H1 (cell line): ENCODE measurements around the gene COL26A1. TPM values are rescaled to one million over a fixed set of nuclear protein-coding genes. Genes with fewer than 3 reads are reported as not detected.

Experiments used
- CTCF ChIA-PET: fragments of 300-600 bp; sonication (Branson Sonifier 250); formaldehyde crosslinking; loops from one replicate; lab custom pipeline; 2021; ENCODE audit not compliant: partially characterized antibody; lab: Charles Lee
- POLR2A ChIA-PET: fragments of 300-600 bp; sonication (Branson Sonifier 250); formaldehyde crosslinking; loops from one replicate; lab custom pipeline; 2021; ENCODE audit warnings: inconsistent platforms; ENCODE audit not compliant: partially characterized antibody; lab: Charles Lee
- DNase-seq, 2 experiments: peaks; one replicate each; pipeline versions ENCODE4 v3.0.0 to v3.0.0-alpha.2; 2010 to 2022; ENCODE audit warnings: low spot score in 2 of 2, low read depth in 1 of 2, mixed read lengths in 1 of 2
- FAIRE-seq: peaks from 2 replicates; lab custom pipeline; 2011; peaks lifted over from hg19 to GRCh38; lab: Jason Lieb, UNC
- H2AFZ ChIP-seq: 2 replicates; pipeline ENCODE4 v1.8.1; 2012; ENCODE audit warnings: low read length, inconsistent platforms
- H2AK5ac ChIP-seq: 2 replicates; pipeline ENCODE4 v1.6.1; 2013; ENCODE audit warnings: low read depth, low read length
- H2BK120ac ChIP-seq: replicated peaks from 2 replicates; pipeline ENCODE3; 2013; ENCODE audit warnings: low read depth, low read length, inconsistent platforms
- H2BK12ac ChIP-seq: 2 replicates; pipeline ENCODE4 v1.6.1; 2013; ENCODE audit warnings: low read depth, low read length
- H2BK15ac ChIP-seq: 2 replicates; pipeline ENCODE4 v1.6.1; 2013; ENCODE audit warnings: low read length
- H2BK20ac ChIP-seq: 2 replicates; pipeline ENCODE4 v1.6.1; 2013; ENCODE audit warnings: low read length
- H2BK5ac ChIP-seq: 2 replicates; pipeline ENCODE4 v1.6.1; 2013; ENCODE audit warnings: low read depth, low read length
- H3K14ac ChIP-seq: 2 replicates; pipeline ENCODE4 v1.6.1; 2013; ENCODE audit warnings: inconsistent platforms; ENCODE audit not compliant: insufficient read length
- H3K18ac ChIP-seq: 2 replicates; pipeline ENCODE4 v1.6.1; 2013; ENCODE audit warnings: low read length; ENCODE audit errors: extremely low read depth
- H3K23ac ChIP-seq: 2 replicates; pipeline ENCODE4 v1.6.1; 2013; ENCODE audit warnings: inconsistent platforms; ENCODE audit not compliant: insufficient read length
- H3K23me2 ChIP-seq: 2 replicates; pipeline ENCODE4 v1.6.1; 2013; ENCODE audit warnings: low read depth, low read length
- H3K27ac ChIP-seq: 2 replicates; pipeline ENCODE4 v1.6.1; 2011; ENCODE audit warnings: low read depth, low read length, inconsistent platforms
- H3K27me3 ChIP-seq, 4 experiments: replicated peaks in 1 of 4; 1 replicate in 1 of 4; 2 replicates in 3 of 4; pipeline versions ENCODE4 v1.6.1 to v1.8.1; 2011 to 2013; ENCODE audit warnings: low read length in 3 of 4, mild to moderate bottlenecking in 3 of 4, inconsistent platforms in 2 of 4, mixed read lengths in 2 of 4, moderate library complexity in 1 of 4; ENCODE audit not compliant: control insufficient read depth in 3 of 4, insufficient read depth in 3 of 4; ENCODE audit errors: extremely low read depth in 1 of 4
- H3K36me3 ChIP-seq, 4 experiments: 2 replicates each; pipeline versions ENCODE4 v1.6.1 to v1.8.1; 2011 to 2013; ENCODE audit warnings: mild to moderate bottlenecking in 4 of 4, low read length in 3 of 4, moderate library complexity in 2 of 4, control low read depth in 1 of 4, inconsistent platforms in 1 of 4; ENCODE audit not compliant: insufficient read depth in 4 of 4, control insufficient read depth in 2 of 4
- H3K4ac ChIP-seq: replicated peaks from 2 replicates; pipeline ENCODE3; 2013; ENCODE audit warnings: low read length, low read depth, mixed read lengths, inconsistent platforms; ENCODE audit not compliant: insufficient read length
- H3K4me1 ChIP-seq, 4 experiments: replicated peaks in 1 of 4; 1 replicate in 1 of 4; 2 replicates in 3 of 4; pipeline versions ENCODE4 v1.6.1 to v1.8.1; 2011 to 2013; ENCODE audit warnings: low read length in 3 of 4, inconsistent platforms in 2 of 4, mixed read lengths in 1 of 4; ENCODE audit not compliant: insufficient read depth in 4 of 4, control insufficient read depth in 3 of 4
- H3K4me2 ChIP-seq, 2 experiments: 2 replicates each; pipeline versions ENCODE4 v1.6.1 to v1.8.1; 2011 to 2013; ENCODE audit warnings: low read depth in 2 of 2, low read length in 2 of 2, control low read depth in 1 of 2, inconsistent platforms in 1 of 2, mild to moderate bottlenecking in 1 of 2; ENCODE audit not compliant: insufficient read depth in 1 of 2
- H3K4me3 ChIP-seq, 4 experiments: fragments of 200-600, 300-600 bp in 1 of 4; sonication (generic), shearing (Covaris generic), sonication (Bioruptor Twin) in 1 of 4; 2 replicates each; pipeline versions ENCODE4 v1.5.1 to v1.8.1; 2011 to 2016; ENCODE audit warnings: low read length in 4 of 4, low read depth in 3 of 4, control low read depth in 2 of 4, inconsistent platforms in 2 of 4, mild to moderate bottlenecking in 2 of 4, mixed read lengths in 1 of 4, moderate library complexity in 1 of 4; ENCODE audit not compliant: insufficient read depth in 2 of 4; ENCODE audit errors: extremely low read depth in 1 of 4
- H3K56ac ChIP-seq: replicated peaks from 2 replicates; pipeline ENCODE3; 2013; ENCODE audit warnings: low read depth, mild to moderate bottlenecking, mixed read lengths, low read length, inconsistent platforms; ENCODE audit not compliant: insufficient read length
- H3K79me1 ChIP-seq: 2 replicates; pipeline ENCODE4 v1.6.1; 2013; ENCODE audit warnings: low read depth, low read length, control low read depth
- H3K79me2 ChIP-seq, 2 experiments: 2 replicates each; pipeline versions ENCODE4 v1.6.1 to v1.8.1; 2012 to 2013; ENCODE audit warnings: low read length in 2 of 2, mild to moderate bottlenecking in 2 of 2, inconsistent platforms in 1 of 2; ENCODE audit not compliant: insufficient read depth in 2 of 2, control insufficient read depth in 1 of 2
- H3K9ac ChIP-seq, 4 experiments: replicated peaks in 1 of 4; 1 replicate in 1 of 4; 2 replicates in 3 of 4; pipeline versions ENCODE4 v1.6.1 to v1.8.1; 2011 to 2013; ENCODE audit warnings: low read depth in 3 of 4, low read length in 3 of 4, control low read depth in 2 of 4, mild to moderate bottlenecking in 2 of 4, moderate library complexity in 2 of 4, inconsistent platforms in 1 of 4; ENCODE audit errors: extremely low read depth in 1 of 4
- H3K9me3 ChIP-seq, 2 experiments: 2 replicates each; pipeline versions ENCODE4 v1.6.1 to v1.8.1; 2012 to 2013; ENCODE audit warnings: mild to moderate bottlenecking in 2 of 2, moderate library complexity in 2 of 2, control low read depth in 1 of 2, inconsistent platforms in 1 of 2, low read depth in 1 of 2, low read length in 1 of 2, mixed read lengths in 1 of 2; ENCODE audit not compliant: insufficient read depth in 2 of 2
- H4K20me1 ChIP-seq, 2 experiments: replicated peaks in 1 of 2; 2 replicates each; pipeline versions ENCODE3 to v1.8.1; 2011 to 2013; ENCODE audit warnings: inconsistent platforms in 2 of 2, low read length in 2 of 2, mild to moderate bottlenecking in 1 of 2; ENCODE audit not compliant: insufficient read depth in 2 of 2, control insufficient read depth in 1 of 2
- H4K5ac ChIP-seq: 2 replicates; pipeline ENCODE4 v1.6.1; 2013; ENCODE audit warnings: low read length, low read depth, mixed read lengths, inconsistent platforms; ENCODE audit not compliant: insufficient read length
- H4K8ac ChIP-seq: 2 replicates; pipeline ENCODE4 v1.8.0; 2013; ENCODE audit warnings: mild to moderate bottlenecking, moderate library complexity, low read length, inconsistent platforms; ENCODE audit not compliant: insufficient read depth; ENCODE audit errors: extremely low read depth
- H4K91ac ChIP-seq: replicated peaks from 2 replicates; pipeline ENCODE3; 2013; ENCODE audit warnings: low read length, mixed read lengths, inconsistent platforms; ENCODE audit not compliant: insufficient read length
- ASH2L ChIP-seq: fragments of 200-600, 300-600 bp; sonication (generic); IDR thresholded peaks from one replicate; pipeline ENCODE4 v1.7.1; 2017; ENCODE audit warnings: low read length
- CBX8 ChIP-seq: fragments of 300-800, 300-1000 bp; sonication (generic); IDR thresholded peaks from 2 replicates; pipeline ENCODE4 v1.7.1; 2016; ENCODE audit warnings: low read depth, low read length, borderline replicate concordance
- CEBPB ChIP-seq: IDR thresholded peaks from 2 replicates; pipeline ENCODE4 v1.6.1; 2012; ENCODE audit warnings: low read depth, low read length
- GTF2F1 ChIP-seq: IDR thresholded peaks from 2 replicates; pipeline ENCODE4 v1.6.1; 2012; ENCODE audit warnings: low read depth, low read length, improper control_type of control experiment, borderline replicate concordance
- HDAC6 ChIP-seq: IDR thresholded peaks from one replicate; pipeline ENCODE4 v1.7.1; 2012; ENCODE audit warnings: low read depth, mild to moderate bottlenecking, inconsistent platforms, low read length, moderate library complexity
- KDM5A ChIP-seq: fragments of 200-600 bp; IDR thresholded peaks from 2 replicates; pipeline ENCODE4 v1.7.1; 2012; ENCODE audit warnings: mild to moderate bottlenecking, low read length, inconsistent platforms, mixed read lengths
- POLR2AphosphoS5 ChIP-seq: IDR thresholded peaks from 2 replicates; pipeline ENCODE4 v1.6.1; 2011; ENCODE audit warnings: low read depth, low read length
- RNF2 ChIP-seq: fragments of 200-900, 300-1000 bp; sonication (generic); IDR thresholded peaks from 2 replicates; pipeline ENCODE4 v1.7.1; 2016; ENCODE audit warnings: borderline replicate concordance, low read depth, mild to moderate bottlenecking, antibody characterized with exemption, low read length; ENCODE audit not compliant: poor library complexity, severe bottlenecking; ENCODE audit errors: missing control alignments
- SRF ChIP-seq: IDR thresholded peaks from 2 replicates; pipeline ENCODE4 v1.6.1; 2011; ENCODE audit warnings: mild to moderate bottlenecking, low read depth, low read length, moderate library complexity
- TBP ChIP-seq: IDR thresholded peaks from 2 replicates; pipeline ENCODE4 v1.6.1; 2011; ENCODE audit warnings: low read depth, low read length, improper control_type of control experiment
- ZNF274 ChIP-seq: IDR thresholded peaks from 2 replicates; pipeline ENCODE4 v1.7.0; 2012; ENCODE audit warnings: low read length, borderline replicate concordance; ENCODE audit errors: extremely low read depth
- WGBS, 2 experiments: shearing (Covaris generic) in 1 of 2; methylation state at CpG; one replicate each; pipeline versions ENCODE4 v1.1.6 to v1.1.7; 2013 to 2015; ENCODE audit warnings: low lambda C conversion rate in 2 of 2, mixed read lengths in 2 of 2, inconsistent platforms in 1 of 2, low coverage in 1 of 2, missing lambda C conversion rate in 1 of 2; ENCODE audit not compliant: insufficient replicate concordance in 2 of 2, insufficient coverage in 1 of 2, insufficient read length in 1 of 2; ENCODE audit errors: extremely low coverage in 1 of 2, missing lambda C conversion rate in 1 of 2; 5-methylcytosine and 5-hydroxymethylcytosine counted together
- polyA plus RNA-seq, 7 experiments: library from polyadenylated mRNA; depleted of rRNA in 3 of 7; stranded (reverse) in 5 of 7; unstranded in 2 of 7; fragments of >200 nt in 5 of 7; fragments of 200-250 nt in 2 of 7; gene quantifications; 1 replicate in 5 of 7; 2 replicates in 1 of 7; 4 replicates in 1 of 7; pipeline versions ENCODE4 v1.2.1 to v1.2.3, GENCODE V29; 2011 to 2013; ENCODE audit warnings: missing spikeins in 2 of 7, mixed read lengths in 2 of 7
- total RNA-seq: library from RNA; stranded (reverse); fragmentation: NEBNext Ultra II Directional; extraction: Animal tissue kit (Norgen Biotek cat#: 25700); gene quantifications from 2 replicates; pipeline ENCODE4 v1.2.1, GENCODE V29; 2021
- TF ChIP-seq, protein P1 (sequence below): IDR thresholded peaks from 2 replicates; pipeline ENCODE4 v1.6.1; 2012; ENCODE audit warnings: inconsistent platforms
- TF ChIP-seq, protein P2 (sequence below): IDR thresholded peaks from 2 replicates; pipeline ENCODE4 v1.6.1; 2011; ENCODE audit warnings: low read length, improper control_type of control experiment

COL26A1 gene
- total and polyA plus RNA-seq, 2 of the 8 experiments (the other 6 are each of a cell fraction or from before 2014, with no cell fraction given): 51.1 to 68.8 TPM

DNA sequence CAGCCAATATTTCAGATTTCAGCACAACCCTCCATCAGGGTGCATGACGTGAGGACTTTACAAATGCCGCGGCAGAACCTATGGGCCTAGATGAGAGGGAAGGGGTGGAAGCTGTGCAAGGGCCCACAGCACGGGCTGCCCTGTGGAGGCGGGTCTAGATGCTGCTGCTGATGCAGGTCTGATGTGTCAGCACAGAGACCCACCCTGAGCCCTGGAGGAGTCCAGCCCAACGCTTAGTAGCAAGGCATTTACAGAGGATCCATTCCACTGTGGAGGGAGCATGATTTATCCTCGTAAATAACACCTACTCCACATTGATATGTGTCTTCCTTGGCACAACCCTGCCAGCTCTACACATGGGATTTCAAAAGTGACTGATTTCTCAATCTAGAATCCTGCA is 217.9 kb downstream of the COL26A1 start:
- Histone ChIP-seq H3K9ac (no peak overlapping the region), H3K79me2 (no peaks in the 10 kb centered on the region), H4K20me1 (no peaks in the 10 kb centered on the region), H3K4ac (no peak overlapping the region), H3K36me3 (no peaks in the 10 kb centered on the region), H3K4me2 (no peak overlapping the region), H3K79me1 (no peaks in the 10 kb centered on the region), H3K27me3 (no peaks in the 10 kb centered on the region), H2BK12ac (no peak overlapping the region), H3K23me2 (no peaks in the 10 kb centered on the region), H3K23ac (no peak overlapping the region), H2BK15ac (no peak overlapping the region), H3K4me1 (no peaks in the 10 kb centered on the region; a peak in 2 of 7 replicates), H2BK5ac (no peak overlapping the region), H2AK5ac (no peak overlapping the region), H3K9me3 (peaks cover 10% of the 10 kb centered on the region in 2 experiments), H3K4me3 (no peak overlapping the region), H2BK120ac (no peak overlapping the region), H2BK20ac (no peak overlapping the region), H3K14ac (no peak overlapping the region), H4K5ac (no peak overlapping the region), H3K56ac (no peak overlapping the region), H4K8ac (no peak overlapping the region), H3K18ac (no peak overlapping the region), H4K91ac (no peak overlapping the region), H3K27ac (no peak overlapping the region), H2AFZ (no peak overlapping the region)
- ChIA-PET CTCF (interaction anchor here (1.3 to 2.1 kb wide), 3 partner anchors 38 to 268 kb away, joined by 3 to 8 read pairs (median 4); no protein-coding TSS in a partner anchor), POLR2A (interaction anchor here (1.2 kb wide), 1 partner anchor 19 kb away, joined by 4 read pairs; no protein-coding TSS in a partner anchor)
- FAIRE-seq (no peak), DNase-seq (no peak)
- WGBS, 2 experiments: 91% methylated on average over 7 of the region's 7 CpGs; no CpG with 5 or more reads in 1 of the 2 experiments
- TF ChIP-seq, protein P1, sequence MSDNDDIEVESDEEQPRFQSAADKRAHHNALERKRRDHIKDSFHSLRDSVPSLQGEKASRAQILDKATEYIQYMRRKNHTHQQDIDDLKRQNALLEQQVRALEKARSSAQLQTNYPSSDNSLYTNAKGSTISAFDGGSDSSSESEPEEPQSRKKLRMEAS: no peak
- TF ChIP-seq CEBPB: no peak
- TF ChIP-seq, protein P2, sequence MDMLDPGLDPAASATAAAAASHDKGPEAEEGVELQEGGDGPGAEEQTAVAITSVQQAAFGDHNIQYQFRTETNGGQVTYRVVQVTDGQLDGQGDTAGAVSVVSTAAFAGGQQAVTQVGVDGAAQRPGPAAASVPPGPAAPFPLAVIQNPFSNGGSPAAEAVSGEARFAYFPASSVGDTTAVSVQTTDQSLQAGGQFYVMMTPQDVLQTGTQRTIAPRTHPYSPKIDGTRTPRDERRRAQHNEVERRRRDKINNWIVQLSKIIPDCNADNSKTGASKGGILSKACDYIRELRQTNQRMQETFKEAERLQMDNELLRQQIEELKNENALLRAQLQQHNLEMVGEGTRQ: no peak
- no peak for TF ChIP-seq ASH2L
- no peak for TF ChIP-seq CBX8
- TF ChIP-seq POLR2AphosphoS5: no peak
- no peak for TF ChIP-seq GTF2F1
- no peak for TF ChIP-seq RNF2
- TF ChIP-seq HDAC6: no peak
- no peak for TF ChIP-seq KDM5A
- TF ChIP-seq SRF: no peak
- no peak for TF ChIP-seq ZNF274
- no peak for TF ChIP-seq TBP
